K562 (cell line): Measurements from ENCODE around the gene TBC1D1. TPM values are rescaled to one million over a fixed set of nuclear protein-coding genes. Genes with fewer than 3 reads are reported as not detected.

Experiments used
- FOXJ3 ChIP-seq: sonication (generic); formaldehyde crosslinking; IDR thresholded peaks from 2 replicates; pipeline ENCODE4 v1.4.0; 2020; ENCODE audit warnings: mild to moderate bottlenecking, missing genetic modification reagents
- HDGF ChIP-seq: fragments of 450-650 bp; IDR thresholded peaks from 2 replicates; pipeline ENCODE4 v1.6.1; 2016
- IRF2 ChIP-seq: sonication (generic); formaldehyde crosslinking; IDR thresholded peaks from 2 replicates; pipeline ENCODE4 v1.8.1; 2022; ENCODE audit warnings: mild to moderate bottlenecking, missing genetic modification reagents
- MED1 ChIP-seq: sonication (generic); formaldehyde crosslinking; IDR thresholded peaks from 2 replicates; pipeline ENCODE4 v1.8.1; 2023; ENCODE audit warnings: missing genetic modification reagents, borderline replicate concordance
- ZNF282 ChIP-seq: sonication (generic); formaldehyde crosslinking; IDR thresholded peaks from 2 replicates; pipeline ENCODE4 v1.8.1; 2023; ENCODE audit warnings: missing genetic modification reagents
- polyA plus RNA-seq, 8 experiments: library from polyadenylated mRNA; depleted of rRNA in 4 of 8; stranded (reverse) in 5 of 8; unstranded in 3 of 8; fragments of >200 nt; fragmentation: Nextera tagmentation in 2 of 8; fragmentation: Illumina TruSeq in 1 of 8; extraction: Ambion mirVana in 2 of 8; extraction: Trizol in 1 of 8; gene quantifications; 2 replicates each; pipeline versions ENCODE4 v1.2.1 to v1.2.3, GENCODE V29; 2011 to 2014; ENCODE audit warnings: inconsistent platforms in 1 of 8, missing spikeins in 1 of 8
- total RNA-seq, 7 experiments: library from RNA; depleted of rRNA in 6 of 7; stranded (reverse); fragments of >200 nt in 6 of 7; fragmentation: Illumina TruSeq in 2 of 7; extraction: Trizol in 2 of 7; gene quantifications; 2 replicates each; pipeline versions ENCODE4 v1.2.1 to v1.2.3, GENCODE V29; 2011 to 2021; ENCODE audit warnings: low replicate concordance in 1 of 7
- TF ChIP-seq, protein P1 (sequence below): fragments of 250-450 bp; sonication (Bioruptor Pico); IDR thresholded peaks from 2 replicates; pipeline ENCODE4 v1.8.0; 2022; ENCODE audit warnings: inconsistent platforms, mild to moderate bottlenecking, moderate library complexity, borderline replicate concordance
- TF ChIP-seq, protein P2 (sequence below): fragments of 450-650 bp; formaldehyde crosslinking; IDR thresholded peaks from 2 replicates; pipeline ENCODE4 v1.4.0; 2020; ENCODE audit warnings: mild to moderate bottlenecking, moderate library complexity
- TF ChIP-seq, protein P3 (sequence below): sonication (generic); formaldehyde crosslinking; IDR thresholded peaks from 2 replicates; pipeline ENCODE4 v1.8.0; 2022; ENCODE audit warnings: missing genetic modification reagents, mild to moderate bottlenecking, moderate library complexity, borderline replicate concordance

TBC1D1 gene
- total and polyA plus RNA-seq, 9 of the 15 experiments (the other 6 are each of a cell fraction or from before 2014, with no cell fraction given) = 0.59 to 14.2 (median 8.8) TPM

DNA sequence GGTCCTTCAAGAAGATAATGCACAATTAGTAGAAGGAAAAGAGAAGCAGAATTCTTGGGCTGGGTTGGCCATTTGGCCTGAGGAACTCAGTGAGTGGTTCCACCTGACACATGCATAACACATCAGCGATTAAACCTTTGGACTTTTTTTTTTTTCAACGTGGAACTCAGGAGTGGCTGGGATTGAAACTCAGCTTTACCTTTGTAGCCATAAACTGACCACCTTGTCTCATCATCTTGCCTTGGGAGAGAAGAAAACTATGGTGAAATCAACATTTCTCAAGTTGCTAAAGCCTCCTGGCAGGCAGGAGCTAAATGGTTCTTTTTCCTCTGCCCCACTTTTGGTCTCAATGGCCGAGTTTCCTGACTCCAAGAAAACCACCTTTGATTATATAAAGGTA is 85.6 kb downstream of the TBC1D1 start (continued):
- TF ChIP-seq, protein P1, sequence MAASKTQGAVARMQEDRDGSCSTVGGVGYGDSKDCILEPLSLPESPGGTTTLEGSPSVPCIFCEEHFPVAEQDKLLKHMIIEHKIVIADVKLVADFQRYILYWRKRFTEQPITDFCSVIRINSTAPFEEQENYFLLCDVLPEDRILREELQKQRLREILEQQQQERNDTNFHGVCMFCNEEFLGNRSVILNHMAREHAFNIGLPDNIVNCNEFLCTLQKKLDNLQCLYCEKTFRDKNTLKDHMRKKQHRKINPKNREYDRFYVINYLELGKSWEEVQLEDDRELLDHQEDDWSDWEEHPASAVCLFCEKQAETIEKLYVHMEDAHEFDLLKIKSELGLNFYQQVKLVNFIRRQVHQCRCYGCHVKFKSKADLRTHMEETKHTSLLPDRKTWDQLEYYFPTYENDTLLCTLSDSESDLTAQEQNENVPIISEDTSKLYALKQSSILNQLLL (CRISPR knock-in tag) = no peak
- TF ChIP-seq ZNF282 = no peak
- TF ChIP-seq, protein P2, sequence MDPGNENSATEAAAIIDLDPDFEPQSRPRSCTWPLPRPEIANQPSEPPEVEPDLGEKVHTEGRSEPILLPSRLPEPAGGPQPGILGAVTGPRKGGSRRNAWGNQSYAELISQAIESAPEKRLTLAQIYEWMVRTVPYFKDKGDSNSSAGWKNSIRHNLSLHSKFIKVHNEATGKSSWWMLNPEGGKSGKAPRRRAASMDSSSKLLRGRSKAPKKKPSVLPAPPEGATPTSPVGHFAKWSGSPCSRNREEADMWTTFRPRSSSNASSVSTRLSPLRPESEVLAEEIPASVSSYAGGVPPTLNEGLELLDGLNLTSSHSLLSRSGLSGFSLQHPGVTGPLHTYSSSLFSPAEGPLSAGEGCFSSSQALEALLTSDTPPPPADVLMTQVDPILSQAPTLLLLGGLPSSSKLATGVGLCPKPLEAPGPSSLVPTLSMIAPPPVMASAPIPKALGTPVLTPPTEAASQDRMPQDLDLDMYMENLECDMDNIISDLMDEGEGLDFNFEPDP = no peak
- no peak for TF ChIP-seq HDGF
- TF ChIP-seq MED1 (CRISPR knock-in tag) = no peak
- no peak for TF ChIP-seq IRF2 (CRISPR knock-in tag)
- no peak for TF ChIP-seq FOXJ3 (CRISPR knock-in tag)
- TF ChIP-seq, protein P3, sequence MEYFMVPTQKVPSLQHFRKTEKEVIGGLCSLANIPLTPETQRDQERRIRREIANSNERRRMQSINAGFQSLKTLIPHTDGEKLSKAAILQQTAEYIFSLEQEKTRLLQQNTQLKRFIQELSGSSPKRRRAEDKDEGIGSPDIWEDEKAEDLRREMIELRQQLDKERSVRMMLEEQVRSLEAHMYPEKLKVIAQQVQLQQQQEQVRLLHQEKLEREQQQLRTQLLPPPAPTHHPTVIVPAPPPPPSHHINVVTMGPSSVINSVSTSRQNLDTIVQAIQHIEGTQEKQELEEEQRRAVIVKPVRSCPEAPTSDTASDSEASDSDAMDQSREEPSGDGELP (CRISPR knock-in tag) = no peak
